ENCODE data around the gene NUDT16L1. TPM values are rescaled to one million over a fixed set of nuclear protein-coding genes. Genes with fewer than 3 reads are reported as not detected.

NUDT16L1 gene
- total RNA-seq, 1 experiment from 2014 or later = 5.5 TPM

DNA sequence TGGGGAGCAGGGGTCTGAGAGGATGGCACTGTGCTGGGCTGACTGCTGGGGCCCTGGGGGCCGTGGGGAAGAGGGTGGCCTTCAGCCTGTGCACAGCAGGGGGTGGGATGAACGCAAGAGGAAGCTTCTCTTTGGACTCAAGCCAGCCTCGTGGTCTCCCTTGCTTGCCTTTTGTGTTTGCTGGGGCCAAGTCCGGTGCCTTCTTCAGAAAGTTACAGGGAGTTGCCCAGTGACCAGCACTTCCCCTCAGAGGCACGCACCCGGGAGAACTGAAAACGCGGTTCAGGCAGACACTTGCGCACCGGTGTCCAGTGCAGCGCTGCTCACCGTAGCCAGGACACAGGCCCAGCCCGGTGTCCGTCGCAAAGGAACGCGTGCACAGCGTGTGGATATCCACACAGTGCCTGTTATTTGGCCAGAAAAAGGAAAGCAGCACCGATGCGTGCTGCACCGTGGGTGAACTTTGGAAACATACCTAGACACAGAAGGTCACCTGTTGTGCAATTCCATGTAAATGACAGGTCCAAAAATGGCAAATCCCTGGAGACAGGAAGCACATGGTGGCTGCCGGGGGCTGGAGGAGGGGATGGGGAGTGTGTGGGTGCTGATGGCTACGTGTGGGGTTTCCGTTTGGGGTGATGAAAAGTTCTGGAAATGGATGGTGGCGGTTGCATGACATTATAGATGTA, 29.4 kb upstream of the NUDT16L1 start:
- no peak for DNase-seq (ENCODE audit: extremely low read depth, low read depth)

DNA sequence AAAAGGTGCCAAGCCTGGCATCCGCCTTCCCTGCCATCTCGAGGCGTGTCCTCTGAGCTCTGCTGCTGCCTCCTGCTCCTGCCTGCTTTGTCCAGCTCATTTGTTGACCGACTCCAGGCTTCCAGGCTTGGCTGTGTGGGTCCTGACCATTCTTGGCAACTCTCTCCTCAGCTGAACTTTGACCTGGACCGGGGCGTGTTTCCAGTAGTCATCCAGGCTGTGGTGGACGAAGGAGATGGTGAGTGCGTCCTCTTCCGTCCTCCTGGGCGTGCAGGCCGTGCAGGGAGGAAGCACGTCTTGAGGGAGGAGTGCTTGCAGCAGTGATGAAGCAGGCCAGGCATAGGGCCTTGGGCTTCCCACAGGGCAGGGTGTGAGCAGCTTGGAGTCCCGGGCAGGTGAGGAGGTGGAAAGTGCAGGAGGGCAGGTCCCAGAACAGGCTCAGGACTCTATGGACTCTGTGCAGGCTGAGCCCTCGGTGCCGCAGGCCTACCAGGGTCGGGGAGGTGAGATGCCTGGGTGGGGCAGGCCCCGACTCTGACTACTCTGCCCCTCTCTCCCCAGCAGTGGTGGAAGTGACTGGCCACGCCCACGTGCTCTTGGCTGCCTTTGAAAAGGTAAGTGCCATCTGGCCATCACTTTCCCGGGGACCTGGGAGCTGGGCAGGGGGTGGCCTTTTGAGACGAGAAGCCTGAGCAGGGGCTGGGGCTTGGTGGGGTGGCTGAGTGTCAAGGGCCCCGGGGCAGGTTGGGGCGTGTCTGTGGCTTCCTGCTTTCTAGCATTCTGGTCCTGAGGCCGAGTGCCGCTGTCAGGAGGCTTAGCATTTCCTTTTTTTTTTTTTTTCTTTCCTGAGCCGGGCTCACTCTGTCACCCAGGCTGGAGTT, 28.6 kb upstream of the NUDT16L1 start:
- no peak for DNase-seq (ENCODE audit: extremely low read depth, low read depth)

DNA sequence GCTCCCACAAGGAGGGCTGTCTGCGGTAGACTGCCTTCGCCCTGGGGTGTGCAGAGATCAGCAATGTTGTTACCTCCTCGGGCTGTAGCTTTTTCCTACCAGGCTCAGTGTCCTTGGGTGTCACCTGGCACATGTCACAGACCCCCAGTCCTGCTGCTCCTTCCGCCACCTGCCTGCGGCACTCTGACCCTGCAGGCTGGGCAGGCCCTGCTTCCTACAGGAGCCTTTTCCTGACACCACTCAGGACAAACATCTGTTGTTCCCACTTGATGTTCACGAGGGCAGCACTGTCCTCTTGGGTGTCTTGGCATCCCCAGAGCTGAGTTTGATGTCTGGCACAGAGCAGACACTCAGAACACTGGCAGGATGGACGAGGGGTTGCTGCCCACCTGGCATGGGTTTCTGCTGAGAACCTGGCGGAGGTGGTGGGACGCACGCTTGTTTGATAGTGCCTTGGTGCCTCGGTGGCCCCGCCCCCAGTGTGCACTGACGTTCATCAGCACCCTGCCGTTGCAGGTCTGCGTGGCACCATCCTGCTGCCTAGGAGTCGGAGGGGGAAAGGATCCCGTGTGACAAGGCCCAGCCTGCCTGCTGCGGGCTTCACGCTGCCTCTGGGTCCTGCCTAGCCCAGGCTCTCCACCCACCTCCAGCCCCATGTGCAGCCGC, 26.7 kb upstream of the NUDT16L1 start:
- no peak for DNase-seq (ENCODE audit: extremely low read depth, low read depth)

DNA sequence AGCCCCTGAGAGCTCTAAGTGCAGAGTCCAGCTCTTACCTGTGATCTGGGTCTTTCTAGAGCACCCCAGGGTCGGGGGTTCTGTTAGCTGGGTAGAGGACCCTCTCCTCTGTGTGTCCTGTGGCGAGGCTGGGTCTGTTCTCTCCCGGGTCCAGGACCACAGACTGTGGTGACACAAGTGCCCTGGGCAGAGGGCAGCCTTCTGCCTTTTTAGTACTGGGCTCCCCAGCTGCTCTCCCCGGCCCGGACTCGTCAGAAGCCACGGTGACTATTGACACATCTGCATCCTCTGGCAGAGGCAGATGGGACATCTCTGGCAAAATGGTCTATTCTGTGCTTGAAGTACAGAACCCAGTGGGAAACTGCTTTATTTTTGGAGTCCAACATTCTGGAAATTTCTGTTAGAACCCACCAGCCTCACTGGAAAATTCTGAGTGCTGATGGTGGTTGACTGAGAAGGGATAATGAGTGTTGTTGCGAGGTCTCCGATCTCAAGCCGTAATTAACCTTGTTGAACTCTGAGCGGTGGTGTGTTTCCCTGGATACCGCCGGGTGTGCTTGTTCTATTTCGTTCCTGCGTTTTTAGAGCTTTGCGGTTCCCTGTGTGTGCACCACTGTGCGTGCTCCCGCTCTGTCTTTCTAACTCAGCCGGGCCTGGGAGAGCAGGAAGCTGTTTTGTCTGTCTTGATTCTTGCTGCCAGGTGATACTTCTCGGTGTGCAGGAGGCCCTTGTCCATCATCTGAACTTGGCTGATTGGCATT, 26.0 kb upstream of the NUDT16L1 start:
- no peak for DNase-seq (ENCODE audit: extremely low read depth, low read depth)

DNA sequence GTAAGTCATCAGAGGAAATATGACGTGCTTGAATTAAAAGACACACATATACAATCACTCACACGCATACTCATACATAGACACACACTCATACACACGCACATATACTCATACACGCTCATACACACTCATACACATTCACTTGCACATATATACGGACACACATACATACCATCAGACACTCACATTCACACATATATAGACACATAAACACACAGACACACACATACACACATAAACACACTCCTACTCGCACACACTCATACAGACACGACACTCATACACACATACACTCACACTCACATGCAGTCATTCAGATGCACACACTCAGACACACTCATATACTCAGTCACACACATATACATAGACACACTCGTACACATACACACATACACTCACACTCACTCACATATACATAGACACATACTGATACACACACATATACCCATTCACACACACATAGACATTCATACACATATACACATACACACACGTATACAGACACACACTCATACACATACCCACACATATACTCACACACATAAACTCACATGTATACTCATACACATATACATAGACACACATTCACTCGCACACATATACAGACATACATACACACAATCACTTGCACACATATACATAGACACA, 24.9 kb upstream of the NUDT16L1 start:
- no peak for DNase-seq (ENCODE audit: extremely low read depth, low read depth)

DNA sequence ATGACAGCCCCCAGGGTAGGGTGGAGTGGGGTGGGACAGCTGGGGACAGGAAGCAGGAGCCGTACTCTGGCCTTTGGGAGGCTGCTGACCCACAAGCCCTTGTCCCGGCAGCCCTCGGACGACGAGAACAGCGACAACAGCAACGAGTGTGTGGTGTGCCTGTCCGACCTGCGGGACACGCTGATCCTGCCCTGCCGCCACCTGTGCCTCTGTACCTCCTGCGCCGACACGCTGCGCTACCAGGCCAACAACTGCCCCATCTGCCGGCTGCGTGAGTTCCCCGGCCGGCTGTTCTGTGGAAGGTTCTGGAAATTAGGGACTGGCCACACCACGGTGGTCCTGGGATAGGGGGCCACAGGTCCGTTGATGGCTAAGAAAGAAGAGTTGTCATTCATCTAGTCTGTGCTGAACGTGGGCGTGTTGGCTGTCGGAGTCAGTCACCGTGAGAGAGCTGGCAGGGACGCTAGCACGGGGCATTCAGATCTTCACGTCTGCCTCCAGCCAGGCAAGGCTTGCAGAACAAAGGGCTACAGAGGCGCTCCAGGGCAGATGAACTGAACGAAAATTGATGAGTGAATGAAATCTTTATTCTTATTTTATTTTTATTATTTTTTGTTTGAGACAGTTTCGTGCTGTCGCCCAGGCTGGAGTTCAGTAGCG, 19.8 kb upstream of the NUDT16L1 start:
- DNase-seq (ENCODE audit: extremely low read depth, low read depth) = no peak

DNA sequence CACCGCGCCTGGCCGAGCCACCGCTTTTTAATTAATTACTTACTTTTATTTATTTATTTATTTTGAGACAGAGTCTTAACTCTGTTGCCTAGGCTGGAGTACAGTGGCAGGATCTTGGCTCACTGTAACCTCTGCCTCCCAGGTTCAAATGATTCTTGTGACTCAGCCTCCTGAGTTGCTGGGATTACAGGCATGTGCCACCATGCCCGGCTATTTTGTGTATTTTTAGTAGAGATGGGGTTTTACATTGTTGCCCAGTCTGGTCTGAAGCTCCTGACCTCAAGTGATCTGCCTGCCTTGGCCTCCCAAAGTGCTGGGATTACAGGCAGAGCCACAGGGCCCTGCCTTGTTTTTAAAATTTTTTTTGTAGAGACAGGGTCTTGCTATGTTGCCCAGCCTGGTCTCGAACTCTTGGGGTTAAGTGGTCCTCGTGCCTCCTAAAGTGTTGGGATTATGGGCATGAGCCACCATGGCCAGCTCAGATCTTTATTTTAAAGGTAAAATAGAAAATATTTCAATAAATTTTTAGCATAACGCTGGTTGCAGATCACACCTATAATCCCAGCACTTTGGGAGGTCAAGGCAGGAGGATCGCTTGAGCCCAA, 18.3 kb upstream of the NUDT16L1 start:
- DNase-seq (ENCODE audit: extremely low read depth, low read depth) = no peak

DNA sequence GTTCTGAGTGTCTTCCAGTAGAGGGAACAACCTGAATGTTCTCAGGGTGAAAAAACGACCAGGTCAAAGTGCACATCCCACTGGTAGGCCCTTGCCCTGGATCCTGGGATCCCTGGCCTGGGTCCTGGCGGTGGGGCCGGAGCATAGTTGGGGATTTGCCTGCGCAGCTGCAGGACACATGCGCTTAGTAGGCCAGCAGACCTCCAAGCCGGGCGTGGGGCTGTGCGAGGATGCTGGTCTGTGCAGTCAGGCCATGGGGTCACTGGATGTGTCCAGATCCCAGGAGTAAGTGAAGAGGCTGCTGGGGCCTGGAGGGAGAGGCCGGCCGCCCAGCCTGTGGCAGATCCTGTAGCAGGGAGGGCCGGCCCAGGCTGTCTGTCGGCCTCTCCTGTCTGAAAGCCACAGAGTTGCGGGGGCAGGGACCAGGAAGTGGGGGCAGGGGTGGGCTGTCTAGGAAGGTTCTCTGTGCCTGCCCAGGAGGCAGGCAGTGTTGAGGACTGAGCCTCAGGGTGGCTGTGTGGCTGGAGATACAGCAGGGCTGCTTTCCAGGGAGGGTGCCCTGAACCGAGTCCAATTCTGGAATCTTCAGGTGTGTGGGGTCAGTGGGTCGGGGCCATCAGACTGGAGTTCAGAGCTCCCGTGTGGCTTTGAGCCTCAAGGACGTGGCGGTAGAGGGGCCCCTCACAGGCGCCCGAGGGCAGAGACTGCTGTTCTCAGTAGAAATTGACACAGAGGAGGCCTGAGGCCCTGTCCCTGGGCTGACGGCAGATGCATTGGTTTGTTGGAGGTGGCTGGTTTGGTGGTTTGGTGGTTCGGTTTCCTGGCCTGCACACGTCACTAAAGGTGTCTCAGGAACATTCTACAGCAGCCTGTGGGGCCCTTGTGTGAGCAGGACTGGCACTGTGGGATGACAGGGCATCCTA, 17.2 kb upstream of the NUDT16L1 start:
- DNase-seq (ENCODE audit: extremely low read depth, low read depth) = no peak

DNA sequence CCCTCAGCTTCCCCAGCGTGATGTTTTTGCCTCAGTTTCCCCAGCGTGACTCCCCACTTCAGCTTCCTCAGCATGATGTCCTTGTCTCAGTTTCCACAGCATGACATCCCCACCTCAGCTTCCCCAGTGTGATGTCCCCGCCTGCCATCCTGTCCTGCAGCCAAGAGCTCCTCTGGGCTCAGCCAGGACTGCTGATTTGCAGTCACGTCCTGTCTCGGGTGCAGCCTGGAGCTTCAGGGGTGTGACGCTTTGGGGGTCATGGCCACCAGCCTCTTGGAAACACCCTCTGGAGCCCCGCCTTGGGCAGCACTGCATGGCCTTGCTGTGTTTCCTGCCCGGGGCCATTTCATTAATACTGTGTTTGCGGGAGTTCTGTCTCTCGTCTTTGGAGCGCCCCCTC, 16.5 kb upstream of the NUDT16L1 start:
- DNase-seq (ENCODE audit: extremely low read depth, low read depth) = no peak

DNA sequence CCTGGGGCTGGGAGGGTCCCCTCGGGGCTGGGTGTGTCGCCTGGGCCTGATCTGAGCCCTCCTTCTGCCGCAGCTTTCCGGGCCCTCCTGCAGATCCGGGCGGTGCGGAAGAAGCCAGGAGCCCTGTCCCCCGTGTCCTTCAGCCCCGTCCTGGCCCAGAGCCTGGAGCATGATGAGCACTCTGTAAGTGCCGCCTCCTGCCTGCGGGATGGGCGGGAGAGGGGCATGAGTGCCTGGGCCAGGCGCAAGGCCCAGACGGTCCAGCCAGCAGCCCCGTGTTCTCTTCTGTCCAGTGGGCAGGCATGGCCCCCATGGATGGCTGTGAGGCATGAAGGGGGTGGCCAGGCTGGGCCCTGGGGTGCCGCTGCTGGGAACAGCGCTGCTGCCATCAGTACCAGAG, 16.0 kb upstream of the NUDT16L1 start:
- no peak for DNase-seq (ENCODE audit: extremely low read depth, low read depth)

DNA sequence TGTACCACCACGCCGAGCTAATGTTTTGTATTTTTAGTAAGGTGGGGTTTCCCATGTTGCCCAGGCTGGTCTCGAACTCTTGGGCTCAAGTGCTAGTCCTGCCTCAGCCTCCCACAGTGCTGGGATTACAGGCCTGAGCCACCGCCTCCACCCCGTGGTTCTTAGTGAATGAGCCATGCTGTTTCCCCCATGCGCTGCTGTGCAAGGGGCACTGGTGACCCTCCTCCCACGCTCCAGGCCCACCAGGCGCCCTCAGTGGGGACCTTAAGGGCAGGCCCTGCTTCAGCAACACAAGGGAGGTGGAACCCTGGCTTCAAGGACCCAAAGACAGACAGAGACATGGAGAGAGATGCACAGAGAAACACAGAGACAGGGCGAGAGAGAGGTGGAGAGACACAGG, 15.4 kb upstream of the NUDT16L1 start:
- DNase-seq (ENCODE audit: extremely low read depth, low read depth) = no peak

DNA sequence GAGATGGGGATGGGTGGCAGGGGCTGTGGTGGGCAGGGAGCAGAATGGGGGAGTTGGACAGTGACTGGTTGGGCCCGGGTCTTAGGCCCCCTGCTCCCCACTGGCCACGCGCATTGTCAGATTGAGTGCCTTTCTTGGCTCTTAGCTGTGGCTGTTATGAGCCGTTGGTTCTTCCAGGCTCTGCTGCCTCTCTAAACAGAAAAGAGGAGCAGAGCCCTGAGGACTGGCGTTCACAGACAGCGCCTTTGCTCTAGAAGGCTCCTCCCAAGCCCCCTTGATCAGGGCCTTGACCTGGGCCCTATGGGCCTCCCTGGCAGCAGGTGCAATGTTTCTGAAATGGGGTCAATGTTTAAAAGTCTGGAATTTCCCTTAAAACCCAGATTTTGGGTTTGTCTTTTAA, 14.8 kb upstream of the NUDT16L1 start:
- DNase-seq (ENCODE audit: extremely low read depth, low read depth) = no peak

DNA sequence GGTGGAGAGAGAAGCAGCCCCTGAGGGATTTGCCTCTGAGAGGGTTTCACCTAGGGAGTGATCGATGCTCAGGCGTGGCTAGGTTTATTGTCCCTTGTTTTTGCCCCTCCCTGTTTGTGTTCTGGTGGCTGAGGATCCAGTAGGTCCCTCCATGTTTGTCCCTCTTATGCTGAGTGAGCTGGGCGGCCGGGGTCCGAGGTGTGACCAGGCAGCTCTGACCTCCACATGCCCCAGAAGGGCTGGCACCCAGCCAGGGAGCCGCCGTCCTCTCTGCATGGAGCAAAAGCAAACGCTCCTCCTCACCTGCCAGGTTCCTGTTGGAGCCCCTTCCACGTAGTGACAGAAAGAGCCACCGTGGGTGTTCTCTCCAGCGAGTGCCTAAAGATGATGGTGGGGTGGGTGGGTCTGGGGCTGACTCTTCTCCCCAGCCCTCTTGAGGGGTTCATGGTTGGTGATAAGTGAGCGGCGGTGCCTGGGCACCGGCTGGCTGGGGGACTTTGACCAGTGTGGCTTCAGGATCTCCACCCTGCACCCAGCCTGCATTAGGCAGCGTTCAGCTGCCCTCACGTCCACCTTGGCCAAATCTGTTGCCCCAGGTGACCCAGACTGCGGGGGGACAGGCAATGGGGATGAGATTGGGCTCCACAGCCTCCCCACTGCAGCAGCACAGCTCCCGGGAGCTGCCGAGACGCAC, 14.1 kb upstream of the NUDT16L1 start:
- DNase-seq (ENCODE audit: extremely low read depth, low read depth) = no peak

DNA sequence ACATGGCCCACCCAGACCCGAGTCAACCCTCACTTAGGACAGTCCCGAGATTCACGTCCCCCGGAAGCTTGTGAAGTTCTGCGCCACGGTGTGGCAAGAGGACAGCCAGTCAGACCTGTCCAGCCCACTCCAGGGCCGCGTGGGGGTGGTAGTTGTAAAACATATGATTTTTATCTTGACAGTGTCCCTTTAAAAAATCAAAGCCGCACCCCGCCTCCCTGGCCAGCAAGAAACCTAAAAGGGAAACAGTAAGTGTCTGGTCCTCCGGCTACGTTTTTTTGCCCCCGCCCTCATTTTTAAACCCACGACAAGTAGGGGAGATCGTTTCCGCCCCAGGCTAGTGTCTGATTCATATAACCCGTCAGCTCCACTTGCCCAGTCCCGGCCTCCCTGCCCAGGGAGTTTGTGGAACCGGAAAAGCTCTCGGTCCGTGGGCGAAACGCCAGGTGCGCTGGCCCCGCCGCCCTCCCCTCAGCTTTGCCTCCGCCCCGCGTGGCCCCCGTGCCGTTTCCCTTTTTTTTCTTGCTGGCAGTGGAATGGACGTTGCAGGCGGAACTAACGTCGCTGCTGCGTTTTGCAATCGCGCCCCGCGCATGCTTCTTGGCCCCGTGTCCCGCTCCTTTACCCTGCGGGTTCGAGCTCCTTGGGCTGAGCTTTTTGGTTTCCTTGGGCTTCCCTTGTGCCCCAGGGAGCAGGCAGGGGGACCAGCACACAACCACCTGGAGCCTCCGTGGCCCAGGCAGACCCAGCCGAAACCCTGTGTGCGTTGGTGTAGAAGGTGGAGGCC, 13.3 kb upstream of the NUDT16L1 start:
- no peak for DNase-seq (ENCODE audit: extremely low read depth, low read depth)

DNA sequence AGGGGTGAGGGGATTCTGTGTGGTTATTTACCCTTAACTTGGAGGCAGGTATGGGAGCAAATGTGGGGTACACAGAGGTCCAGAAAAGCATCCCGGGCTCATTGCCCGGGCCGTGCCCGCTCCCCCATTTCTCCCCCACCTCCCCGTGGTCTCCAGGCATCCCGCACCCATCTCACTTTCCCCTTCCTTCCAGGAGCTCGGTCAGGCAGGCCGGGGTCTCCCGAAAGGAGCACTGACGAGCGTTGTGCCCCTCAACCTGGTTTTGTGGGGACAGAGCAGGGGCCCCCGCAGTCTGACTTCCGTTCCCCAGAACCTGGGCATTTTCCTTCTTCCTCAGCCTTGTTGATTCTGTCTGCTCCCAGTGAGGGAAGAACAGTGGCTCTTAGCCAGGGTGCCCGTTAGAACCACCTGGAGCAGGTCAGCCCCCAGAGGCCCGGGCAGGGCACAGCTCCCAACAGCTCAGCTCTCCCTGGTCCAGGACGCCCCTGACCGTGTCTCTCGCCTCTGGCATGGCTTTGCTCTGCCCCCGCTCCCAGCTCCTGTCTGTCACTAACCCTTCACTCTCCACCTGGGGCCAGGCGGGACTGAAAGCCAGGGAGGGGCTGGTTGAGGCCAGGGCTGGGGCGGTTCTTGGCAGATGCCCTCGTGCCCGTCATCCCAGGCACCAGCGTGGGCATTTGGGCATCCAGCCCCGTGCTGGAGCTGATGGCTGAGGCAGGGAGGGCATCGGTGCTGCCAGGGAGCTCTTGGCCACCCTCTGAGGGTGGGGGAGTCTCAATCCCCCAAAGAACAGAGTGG, 12.5 kb upstream of the NUDT16L1 start:
- DNase-seq (ENCODE audit: extremely low read depth, low read depth) = no peak

DNA sequence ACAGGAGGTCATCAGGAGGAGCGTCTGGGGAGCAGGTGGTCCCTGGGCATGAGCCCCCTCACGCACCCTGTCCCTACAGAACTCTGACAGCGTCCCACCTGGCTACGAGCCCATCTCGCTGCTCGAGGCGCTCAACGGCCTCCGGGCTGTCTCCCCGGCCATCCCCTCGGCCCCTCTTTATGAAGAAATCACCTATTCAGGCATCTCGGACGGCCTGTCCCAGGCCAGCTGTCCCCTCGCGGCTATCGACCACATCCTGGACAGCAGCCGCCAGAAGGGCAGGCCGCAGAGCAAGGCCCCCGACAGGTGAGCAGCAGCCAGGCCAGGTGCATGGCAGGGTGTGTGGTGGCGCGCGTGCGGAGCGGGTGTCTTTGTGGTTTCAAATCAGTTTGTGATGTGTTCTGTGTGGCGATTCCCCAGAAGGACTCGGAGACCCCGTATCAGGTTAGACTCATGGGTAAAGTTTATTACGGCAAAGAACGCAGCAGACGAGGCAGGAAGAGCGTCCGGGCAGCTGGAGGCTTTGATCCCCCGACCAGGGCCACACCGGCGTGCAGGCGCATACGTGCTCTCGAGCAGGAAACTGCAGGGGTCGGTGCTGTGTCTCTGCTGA, 11.8 kb upstream of the NUDT16L1 start:
- no peak for DNase-seq (ENCODE audit: extremely low read depth, low read depth)

All from NCI-H460 (cell line).